HCT116 (cell line): ENCODE results near the gene CENPP.

Source experiments
- EZH2 ChIP-seq: fragments of 200-600 bp; sonication (generic); IDR thresholded peaks from 2 replicates; pipeline ENCODE4 v1.6.1; 2017; ENCODE audit warnings: antibody characterized with exemption, mixed run types
- TF ChIP-seq, protein P1 (sequence below), 3 experiments: fragments of 200-600 bp in 1 of 3; sonication (generic) in 1 of 3; IDR thresholded peaks in 2 of 3; conservative IDR thresholded peaks in 1 of 3; 2 replicates each; pipeline ENCODE4 v1.5.1; 2012 to 2017; ENCODE audit warnings: low read depth in 2 of 3, low read length in 2 of 3, antibody characterized with exemption in 1 of 3, borderline replicate concordance in 1 of 3, control low read depth in 1 of 3, mild to moderate bottlenecking in 1 of 3, mixed read lengths in 1 of 3, mixed run types in 1 of 3, moderate library complexity in 1 of 3; ENCODE audit not compliant: insufficient read depth in 1 of 3

DNA sequence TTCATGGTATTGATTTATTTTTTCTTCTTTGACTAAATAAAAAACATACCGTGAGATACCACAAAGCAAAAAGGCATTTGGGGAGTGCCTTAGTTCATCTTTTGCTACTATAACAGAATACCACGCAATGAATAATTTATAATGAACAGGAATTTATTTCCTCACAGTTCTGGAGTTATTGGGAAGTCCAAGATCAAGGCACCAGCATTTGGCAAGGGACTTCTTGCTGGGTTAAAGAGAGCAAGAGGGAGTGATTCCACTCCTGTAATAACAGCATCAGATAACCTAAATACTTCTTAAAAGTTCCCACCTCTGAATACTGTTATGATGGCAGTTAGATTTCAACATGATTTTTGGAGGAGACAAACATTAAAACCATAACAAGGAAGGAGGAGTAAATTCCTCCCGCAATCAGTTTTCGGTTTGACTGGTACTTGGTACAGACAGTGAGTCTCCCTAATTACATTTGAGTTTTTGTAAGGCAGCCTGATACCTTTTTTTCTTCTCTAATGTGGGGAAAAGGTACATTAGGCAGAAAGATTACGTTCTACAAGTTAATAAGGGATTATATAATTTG is 107.3 kb downstream of the CENPP start:
- no peak for TF ChIP-seq EZH2
- TF ChIP-seq, protein P1, sequence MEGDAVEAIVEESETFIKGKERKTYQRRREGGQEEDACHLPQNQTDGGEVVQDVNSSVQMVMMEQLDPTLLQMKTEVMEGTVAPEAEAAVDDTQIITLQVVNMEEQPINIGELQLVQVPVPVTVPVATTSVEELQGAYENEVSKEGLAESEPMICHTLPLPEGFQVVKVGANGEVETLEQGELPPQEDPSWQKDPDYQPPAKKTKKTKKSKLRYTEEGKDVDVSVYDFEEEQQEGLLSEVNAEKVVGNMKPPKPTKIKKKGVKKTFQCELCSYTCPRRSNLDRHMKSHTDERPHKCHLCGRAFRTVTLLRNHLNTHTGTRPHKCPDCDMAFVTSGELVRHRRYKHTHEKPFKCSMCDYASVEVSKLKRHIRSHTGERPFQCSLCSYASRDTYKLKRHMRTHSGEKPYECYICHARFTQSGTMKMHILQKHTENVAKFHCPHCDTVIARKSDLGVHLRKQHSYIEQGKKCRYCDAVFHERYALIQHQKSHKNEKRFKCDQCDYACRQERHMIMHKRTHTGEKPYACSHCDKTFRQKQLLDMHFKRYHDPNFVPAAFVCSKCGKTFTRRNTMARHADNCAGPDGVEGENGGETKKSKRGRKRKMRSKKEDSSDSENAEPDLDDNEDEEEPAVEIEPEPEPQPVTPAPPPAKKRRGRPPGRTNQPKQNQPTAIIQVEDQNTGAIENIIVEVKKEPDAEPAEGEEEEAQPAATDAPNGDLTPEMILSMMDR (IDR thresholded peaks at IDR 0.05 in 2 of 3, conservative IDR thresholded peaks at IDR 0.05 in 1 of 3; ENCODE audit: borderline replicate concordance in 1 of 3, insufficient read depth in 1 of 3, low read depth in 2 of 3, low read length in 2 of 3): no peak
